Right lobe of liver (tissue), 4 donors: ENCODE data around the gene SLC17A9.

Experiments used
- CTCF ChIP-seq, 4 donors: fragments of 200-600 bp in 3 of 4; fragments of 450-650 bp in 1 of 4; IDR thresholded peaks; one replicate each; pipeline versions ENCODE4 v1.5.1 to v1.8.0; 2016 to 2022; ENCODE audit warnings: antibody characterized with exemption in 4 of 4, mild to moderate bottlenecking in 2 of 4
- POLR2A ChIP-seq: fragments of 450-650 bp; IDR thresholded peaks from one replicate; pipeline ENCODE4 v1.6.1; 2017; ENCODE audit warnings: antibody characterized with exemption, mild to moderate bottlenecking
- donor health status: DM: no; HTN: no; CAD: no.
- donor health status: DM: no; HTN: no; CAD: no.
- donor health status: DM: no; HTN: yes; CAD: no.

- TF ChIP-seq CTCF (IDR thresholded peaks at IDR 0.05) (no peak), POLR2A (no peak)
Observed at GRCh38 chr20:62967628-62968351, 15.3 kb downstream of the SLC17A9 start.
